ENCODE measurements around the gene DAAM2.

DNA sequence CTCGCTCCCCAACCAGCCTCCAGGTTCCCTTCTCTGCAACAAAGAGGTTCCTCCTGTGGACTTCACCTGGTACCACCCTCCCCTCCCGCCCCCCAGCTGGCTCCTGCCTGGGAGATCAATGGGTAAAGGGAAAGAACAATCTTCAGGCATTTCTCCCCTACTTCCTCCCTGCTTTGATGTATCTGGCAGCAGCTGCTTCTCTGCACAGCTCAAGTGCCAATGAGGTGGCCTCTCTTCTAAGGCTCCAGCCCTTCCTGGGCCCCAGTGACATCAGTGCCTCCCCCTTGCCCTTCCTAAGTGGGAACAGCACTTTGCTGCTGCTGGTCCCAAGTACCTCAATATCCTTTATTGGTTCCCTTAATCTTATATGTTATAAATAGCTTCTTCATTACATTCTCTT, 118.6 kb downstream of the DAAM2 start:
- TF ChIP-seq, protein P1, sequence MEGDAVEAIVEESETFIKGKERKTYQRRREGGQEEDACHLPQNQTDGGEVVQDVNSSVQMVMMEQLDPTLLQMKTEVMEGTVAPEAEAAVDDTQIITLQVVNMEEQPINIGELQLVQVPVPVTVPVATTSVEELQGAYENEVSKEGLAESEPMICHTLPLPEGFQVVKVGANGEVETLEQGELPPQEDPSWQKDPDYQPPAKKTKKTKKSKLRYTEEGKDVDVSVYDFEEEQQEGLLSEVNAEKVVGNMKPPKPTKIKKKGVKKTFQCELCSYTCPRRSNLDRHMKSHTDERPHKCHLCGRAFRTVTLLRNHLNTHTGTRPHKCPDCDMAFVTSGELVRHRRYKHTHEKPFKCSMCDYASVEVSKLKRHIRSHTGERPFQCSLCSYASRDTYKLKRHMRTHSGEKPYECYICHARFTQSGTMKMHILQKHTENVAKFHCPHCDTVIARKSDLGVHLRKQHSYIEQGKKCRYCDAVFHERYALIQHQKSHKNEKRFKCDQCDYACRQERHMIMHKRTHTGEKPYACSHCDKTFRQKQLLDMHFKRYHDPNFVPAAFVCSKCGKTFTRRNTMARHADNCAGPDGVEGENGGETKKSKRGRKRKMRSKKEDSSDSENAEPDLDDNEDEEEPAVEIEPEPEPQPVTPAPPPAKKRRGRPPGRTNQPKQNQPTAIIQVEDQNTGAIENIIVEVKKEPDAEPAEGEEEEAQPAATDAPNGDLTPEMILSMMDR (IDR thresholded peaks at IDR 0.05), result no peak
- TF ChIP-seq POLR2AphosphoS5 (IDR thresholded peaks at IDR 0.05), result no peak
- no peak for TF ChIP-seq POLR2A (IDR thresholded peaks at IDR 0.05)

Measured in prostate gland (tissue), 2 donors.